Caco-2 (cell line): ENCODE results near the gene RTN3. TPM values are rescaled to one million over a fixed set of nuclear protein-coding genes. Genes with fewer than 3 reads are reported as not detected.

Experiments
- BruUV-seq: library from RNA; stranded (reverse); fragments of 400-500 nt; replicated peaks from 2 replicates; lab custom pipeline; 2021; lab: Mats Ljungman, UMichigan
- CTCF ChIA-PET: fragments of 300-600 bp; sonication (Branson Sonifier 250); formaldehyde crosslinking; loops from one replicate; lab custom pipeline; 2022; ENCODE audit warnings: antibody characterized with exemption; lab: Charles Lee
- POLR2A ChIA-PET: fragments of 300-600 bp; sonication (Branson Sonifier 250); formaldehyde crosslinking; loops from one replicate; lab custom pipeline; 2022; ENCODE audit warnings: antibody characterized with exemption; lab: Charles Lee
- DNase-seq, 2 experiments: peaks; one replicate each; pipeline versions ENCODE4 v3.0.0 to v3.0.0-alpha.2; 2020 to 2022
- H3K27me3 ChIP-seq: replicated peaks from 2 replicates; pipeline ENCODE4 v1.6.0; 2011; ENCODE audit warnings: low read length; ENCODE audit not compliant: control insufficient read depth, insufficient read depth
- H3K36me3 ChIP-seq: 2 replicates; pipeline ENCODE4 v1.5.1; 2011; ENCODE audit warnings: low read length; ENCODE audit not compliant: control insufficient read depth, insufficient read depth
- H3K4me1 ChIP-seq: fragments of 250-450 bp; sonication (Bioruptor Pico); 2 replicates; pipeline ENCODE4 v1.5.1; 2020; ENCODE audit warnings: mild to moderate bottlenecking
- H3K4me3 ChIP-seq: 2 replicates; pipeline ENCODE4 v1.5.1; 2011; ENCODE audit warnings: low read depth, mild to moderate bottlenecking, control low read depth, low read length
- H3K9me3 ChIP-seq: fragments of 250-450 bp; sonication (Bioruptor Pico); 2 replicates; pipeline ENCODE4 v1.5.1; 2020; ENCODE audit warnings: mild to moderate bottlenecking, moderate library complexity
- H3K27ac Mint-ChIP-seq: one replicate; pipeline ENCODE4 v1.8.0; 2022; ENCODE audit warnings: mixed read lengths; ENCODE audit not compliant: unreplicated experiment
- H3K27me3 Mint-ChIP-seq: one replicate; pipeline ENCODE4 v1.8.0; 2022; ENCODE audit warnings: mixed read lengths; ENCODE audit not compliant: insufficient read depth, unreplicated experiment
- H3K36me3 Mint-ChIP-seq: one replicate; pipeline ENCODE4 v1.8.0; 2022; ENCODE audit warnings: mild to moderate bottlenecking, mixed read lengths; ENCODE audit not compliant: insufficient read depth, unreplicated experiment
- H3K4me1 Mint-ChIP-seq: one replicate; pipeline ENCODE4 v1.8.0; 2022; ENCODE audit warnings: low read depth, mixed read lengths; ENCODE audit not compliant: unreplicated experiment
- H3K4me3 Mint-ChIP-seq: one replicate; pipeline ENCODE4 v1.8.0; 2022; ENCODE audit warnings: mild to moderate bottlenecking, moderate library complexity, mixed read lengths; ENCODE audit not compliant: unreplicated experiment
- H3K9me3 Mint-ChIP-seq: one replicate; pipeline ENCODE4 v1.8.0; 2022; ENCODE audit warnings: mixed read lengths; ENCODE audit not compliant: unreplicated experiment
- intact Hi-C: fragments of 100-400 bp; cut with micrococcal nuclease; formaldehyde crosslinking; loops from one replicate; pipeline ENCODE4 v1.10.0; 2022; ENCODE audit not compliant: unreplicated experiment
- total RNA-seq: library from RNA; stranded (reverse); gene quantifications from 2 replicates; pipeline ENCODE4 v1.2.3, GENCODE V29; 2022
- TF ChIP-seq, protein P1 (sequence below), 2 experiments: fragments of 200-600 bp in 1 of 2; IDR thresholded peaks; 1 replicate in 1 of 2; 2 replicates in 1 of 2; pipeline versions ENCODE4 v1.5.1 to v1.8.0; 2011 to 2022; ENCODE audit warnings: antibody characterized with exemption in 1 of 2, control low read depth in 1 of 2, inconsistent platforms in 1 of 2, low read depth in 1 of 2, low read length in 1 of 2, mild to moderate bottlenecking in 1 of 2, moderate library complexity in 1 of 2; ENCODE audit not compliant: insufficient read depth in 1 of 2, severe bottlenecking in 1 of 2, unreplicated experiment in 1 of 2

Gene RTN3
- total RNA-seq, 1 experiment from 2014 or later, result 179 TPM

DNA sequence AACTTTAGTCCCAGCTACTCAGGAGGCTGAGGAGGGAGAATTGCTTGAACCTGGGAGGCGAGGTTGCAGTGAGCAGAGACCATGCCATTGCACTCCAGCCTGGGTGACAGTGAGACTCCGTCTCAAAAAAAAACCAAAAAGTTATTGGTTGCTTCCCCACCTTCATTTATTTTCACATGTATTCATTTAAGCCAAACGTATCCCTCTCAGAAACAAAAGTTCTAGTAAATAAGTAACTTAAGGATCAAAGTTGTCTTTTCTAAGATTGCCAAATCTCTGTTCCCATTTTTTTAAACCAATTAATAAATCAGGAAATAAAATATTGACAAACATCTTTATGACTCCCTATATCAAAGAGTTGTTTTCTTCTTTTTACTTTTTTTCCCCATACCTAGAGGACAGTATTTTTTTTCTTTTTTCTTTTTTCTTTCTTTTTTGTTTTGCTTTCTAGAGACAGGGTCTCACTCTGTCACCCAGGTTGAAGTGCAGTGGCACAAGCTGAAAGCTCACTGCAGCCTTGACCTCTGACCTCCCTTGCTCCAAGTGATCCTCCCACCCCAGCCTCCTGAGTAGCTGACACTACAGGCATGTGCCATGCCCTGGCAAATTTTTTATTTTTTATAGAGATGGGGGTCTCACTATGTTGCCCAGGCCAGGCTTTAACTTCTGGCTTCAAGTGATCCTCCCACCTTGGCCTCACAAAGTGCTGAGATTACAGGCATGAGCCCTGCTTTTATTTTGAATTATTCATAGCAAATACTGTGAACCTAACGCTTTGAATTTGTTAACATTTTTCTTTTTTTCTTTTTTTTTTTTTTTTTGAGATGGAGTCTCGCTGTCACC lies 75.8 kb downstream of the RTN3 start:
- POLR2A ChIA-PET, result no interaction called here
- DNase-seq, result no peak
- intact Hi-C loops, result no loop called here
- Mint-ChIP-seq H3K36me3 (peaks cover 89% of the 10 kb centered on the region), H3K4me3 (no peak overlapping the region), H3K9me3 (no peaks in the 10 kb centered on the region), H3K27me3 (no peaks in the 10 kb centered on the region), H3K27ac (no peak overlapping the region), H3K4me1 (no peaks in the 10 kb centered on the region)
- Histone ChIP-seq H3K9me3 (no peaks in the 10 kb centered on the region), H3K27me3 (no peaks in the 10 kb centered on the region), H3K36me3 (peaks cover 3% of the 10 kb centered on the region; the same call in 1 of the 2 replicates), H3K4me1 (no peaks in the 10 kb centered on the region), H3K4me3 (no peak overlapping the region)
- CTCF ChIA-PET, result interaction anchor here (0.7 kb wide), 1 partner anchor 150 kb away, joined by 4 read pairs; no protein-coding TSS in a partner anchor
- TF ChIP-seq, protein P1, sequence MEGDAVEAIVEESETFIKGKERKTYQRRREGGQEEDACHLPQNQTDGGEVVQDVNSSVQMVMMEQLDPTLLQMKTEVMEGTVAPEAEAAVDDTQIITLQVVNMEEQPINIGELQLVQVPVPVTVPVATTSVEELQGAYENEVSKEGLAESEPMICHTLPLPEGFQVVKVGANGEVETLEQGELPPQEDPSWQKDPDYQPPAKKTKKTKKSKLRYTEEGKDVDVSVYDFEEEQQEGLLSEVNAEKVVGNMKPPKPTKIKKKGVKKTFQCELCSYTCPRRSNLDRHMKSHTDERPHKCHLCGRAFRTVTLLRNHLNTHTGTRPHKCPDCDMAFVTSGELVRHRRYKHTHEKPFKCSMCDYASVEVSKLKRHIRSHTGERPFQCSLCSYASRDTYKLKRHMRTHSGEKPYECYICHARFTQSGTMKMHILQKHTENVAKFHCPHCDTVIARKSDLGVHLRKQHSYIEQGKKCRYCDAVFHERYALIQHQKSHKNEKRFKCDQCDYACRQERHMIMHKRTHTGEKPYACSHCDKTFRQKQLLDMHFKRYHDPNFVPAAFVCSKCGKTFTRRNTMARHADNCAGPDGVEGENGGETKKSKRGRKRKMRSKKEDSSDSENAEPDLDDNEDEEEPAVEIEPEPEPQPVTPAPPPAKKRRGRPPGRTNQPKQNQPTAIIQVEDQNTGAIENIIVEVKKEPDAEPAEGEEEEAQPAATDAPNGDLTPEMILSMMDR (IDR thresholded peaks at IDR 0.05; ENCODE audit: insufficient read depth in 1 of 2, low read depth in 1 of 2, low read length in 1 of 2, severe bottlenecking in 1 of 2, unreplicated experiment in 1 of 2), result no peak
- no TSS peak for BruUV-seq

DNA sequence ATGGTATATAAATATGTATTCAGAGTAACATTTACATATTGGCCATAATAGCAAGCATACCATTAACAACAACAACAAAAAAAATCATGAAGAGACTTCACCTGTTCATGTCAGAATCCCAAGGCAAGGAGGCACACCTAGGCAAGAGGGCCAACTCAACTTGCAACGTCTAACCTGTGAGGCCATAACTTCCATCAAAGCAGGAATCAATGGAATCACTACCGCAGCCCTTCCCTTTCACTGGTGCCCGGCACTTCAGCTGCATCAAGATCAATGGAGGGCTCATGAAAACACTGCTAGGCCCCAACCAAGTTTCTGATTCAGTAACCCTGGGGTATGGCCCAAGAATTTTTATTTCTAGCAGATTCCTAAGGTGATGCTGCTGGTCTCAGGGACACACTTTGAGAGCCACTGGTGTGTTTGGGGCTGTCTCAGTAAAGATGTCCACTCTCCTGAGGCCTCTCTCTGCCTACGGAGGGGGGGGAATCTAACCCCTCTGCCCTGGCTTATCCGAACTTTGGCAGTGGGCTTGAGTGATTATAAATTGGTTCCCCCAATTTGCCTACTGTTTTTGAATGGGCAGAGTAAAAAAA lies 79.3 kb downstream of the RTN3 start:
- Mint-ChIP-seq H3K27me3 (no peaks in the 10 kb centered on the region), H3K27ac (no peak overlapping the region), H3K4me1 (peaks cover 7% of the 10 kb centered on the region), H3K9me3 (no peaks in the 10 kb centered on the region), H3K36me3 (peaks cover 73% of the 10 kb centered on the region), H3K4me3 (no peak overlapping the region)
- peaks cover 13% of the 10 kb centered on the region for H3K4me1 ChIP-seq
- no peak overlapping the region for H3K4me3 ChIP-seq
- DNase-seq, result no peak
- TF ChIP-seq, protein P1 (IDR thresholded peaks at IDR 0.05; ENCODE audit: insufficient read depth in 1 of 2, low read depth in 1 of 2, low read length in 1 of 2, severe bottlenecking in 1 of 2, unreplicated experiment in 1 of 2), result no peak
- CTCF ChIA-PET, result no interaction called here
- POLR2A ChIA-PET, result no interaction called here
- H3K9me3 ChIP-seq, result no peaks in the 10 kb centered on the region
- BruUV-seq, result no TSS peak
- no peaks in the 10 kb centered on the region for H3K27me3 ChIP-seq
- intact Hi-C loops, result no loop called here
- H3K36me3 ChIP-seq, result peaks cover 5% of the 10 kb centered on the region

DNA sequence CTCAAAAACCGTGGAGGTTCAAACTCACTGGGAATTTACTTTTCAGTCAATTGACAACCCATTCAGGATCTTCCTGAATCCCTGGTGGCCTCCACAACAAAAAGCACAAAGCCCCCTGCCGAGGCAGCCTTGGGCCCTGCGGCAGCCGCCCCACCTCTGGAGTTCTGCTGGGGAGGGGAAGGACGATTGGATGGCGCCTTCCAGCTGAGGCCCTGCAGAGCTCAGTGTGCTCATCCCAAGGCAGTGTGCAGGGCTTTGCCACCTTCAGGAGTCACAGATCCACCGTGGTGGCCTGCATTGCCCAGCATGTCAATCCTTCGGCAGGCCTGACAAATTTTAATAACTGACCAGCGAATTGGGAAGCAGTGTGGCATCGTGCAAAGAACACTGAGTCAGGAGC lies 79.9 kb downstream of the RTN3 start:
- no peak overlapping the region for H3K27ac Mint-ChIP-seq
- H3K4me1 ChIP-seq, result peaks cover 19% of the 10 kb centered on the region
- H3K36me3 Mint-ChIP-seq, result peaks cover 79% of the 10 kb centered on the region
- H3K27me3 Mint-ChIP-seq, result no peaks in the 10 kb centered on the region
- H3K4me3 ChIP-seq, result no peak overlapping the region
- TF ChIP-seq, protein P1 (IDR thresholded peaks at IDR 0.05; ENCODE audit: insufficient read depth in 1 of 2, low read depth in 1 of 2, low read length in 1 of 2, severe bottlenecking in 1 of 2, unreplicated experiment in 1 of 2), result no peak
- H3K9me3 ChIP-seq, result no peaks in the 10 kb centered on the region
- H3K27me3 ChIP-seq, result no peaks in the 10 kb centered on the region
- H3K4me3 Mint-ChIP-seq, result no peak overlapping the region
- peaks cover 10% of the 10 kb centered on the region for H3K4me1 Mint-ChIP-seq
- peaks cover 6% of the 10 kb centered on the region for H3K36me3 ChIP-seq
- no peaks in the 10 kb centered on the region for H3K9me3 Mint-ChIP-seq
- ChIA-PET CTCF (no interaction called here), POLR2A (no interaction called here)
- no peak for DNase-seq
- no TSS peak for BruUV-seq
- intact Hi-C loops, result no loop called here
